Hematopoietic multipotent progenitor cell treated with erythropoietin and hydrocortisone succinate and interleukin-3 and kit ligand, for 6 days (in vitro differentiated cells): ENCODE results near the gene NPIPB2.
"Not testable (repeated sequence)": the region's sequence is repeated elsewhere in the genome, so short reads cannot be mapped to it uniquely, and the experiment has no call there.

Experiments
- DNase-seq: peaks from one replicate; pipeline ENCODE4 v3.0.0-alpha.2; 2015

Gene NPIPB2

DNA sequence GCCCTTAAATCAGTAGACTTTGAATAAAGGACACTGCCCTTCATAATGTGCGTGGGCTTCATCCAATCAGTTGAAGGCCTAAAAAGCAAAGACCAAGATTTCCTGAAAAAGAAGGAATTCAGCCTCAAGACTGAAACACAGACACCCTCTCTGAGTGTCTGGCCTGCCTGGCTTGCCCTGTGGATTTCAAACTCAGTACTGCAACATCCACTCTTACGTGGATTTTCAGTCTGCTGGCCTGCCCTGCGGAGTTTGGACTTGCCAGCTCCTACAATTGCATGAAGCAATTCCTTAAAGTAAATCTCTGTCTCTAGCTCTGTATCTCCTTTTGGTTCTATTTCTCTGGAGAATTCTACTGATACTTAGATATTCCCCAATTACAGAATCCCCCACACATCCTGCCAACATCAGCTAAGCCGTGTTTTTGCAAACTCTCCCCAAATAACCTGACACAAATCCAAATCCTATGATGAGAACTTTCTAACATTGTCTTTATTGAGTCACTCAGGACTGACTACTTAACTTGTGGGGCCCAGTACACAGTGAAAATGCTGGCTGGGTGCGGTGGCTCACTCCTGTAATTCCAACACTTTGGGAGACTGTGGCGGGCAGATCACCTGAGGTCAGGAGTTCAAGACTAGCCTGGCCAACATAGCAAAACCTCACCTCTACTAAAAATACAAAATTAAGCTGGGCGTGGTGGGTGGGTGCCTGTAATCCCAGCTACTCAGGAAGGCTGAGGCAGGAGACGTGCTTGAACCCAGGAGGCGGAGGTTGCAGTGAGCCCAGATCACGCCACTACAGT, 15.9 kb upstream of the NPIPB2 start:
- DNase-seq = no peak

- no peak for DNase-seq
Observed at GRCh38 chr16:11956558-11956957, 14.7 kb upstream of the NPIPB2 start.

DNA sequence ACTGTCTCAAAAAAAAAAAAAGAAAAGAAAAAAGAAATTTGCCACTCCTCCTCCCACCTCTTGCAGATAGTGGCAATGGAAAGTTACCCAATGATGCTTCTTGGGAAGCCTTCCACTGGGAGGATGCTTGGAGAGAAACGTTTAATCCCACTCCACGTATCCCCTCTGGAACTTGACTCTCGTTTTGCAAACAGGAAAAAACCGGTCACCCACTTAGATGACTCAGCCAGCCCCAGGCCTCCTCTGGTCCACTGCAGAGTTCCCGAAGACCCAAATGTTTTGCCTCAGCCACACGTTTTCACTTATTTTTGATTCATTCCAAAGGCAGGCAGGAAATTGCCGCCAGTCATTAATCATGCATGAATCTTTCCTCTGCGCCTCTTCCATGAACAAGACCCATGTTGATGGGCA, 13.9 kb upstream of the NPIPB2 start:
- no peak for DNase-seq

GRCh38 chr16:11953576-11953975, 11.7 kb upstream of the NPIPB2 start:
- DNase-seq = not testable (repeated sequence)

DNA sequence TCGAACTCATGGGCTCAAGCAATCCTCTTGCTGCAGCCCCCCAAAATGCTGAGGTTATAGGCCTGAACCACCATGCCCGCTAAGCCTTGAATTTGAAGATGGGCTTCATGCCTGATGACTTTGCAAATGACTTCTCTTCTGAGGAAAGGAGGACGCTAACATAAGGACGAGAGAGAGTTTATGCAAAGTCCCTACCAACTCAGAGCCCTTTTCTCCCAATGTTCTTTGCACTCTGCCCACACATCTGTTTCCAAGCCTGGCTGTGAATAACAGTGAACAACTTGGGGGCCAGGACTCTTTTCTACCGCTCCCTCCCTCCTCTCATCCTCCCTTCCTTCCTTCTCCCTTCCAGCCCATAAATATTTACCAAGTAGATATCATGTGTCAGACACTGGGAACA, 8.5 kb upstream of the NPIPB2 start:
- DNase-seq = no peak

DNA sequence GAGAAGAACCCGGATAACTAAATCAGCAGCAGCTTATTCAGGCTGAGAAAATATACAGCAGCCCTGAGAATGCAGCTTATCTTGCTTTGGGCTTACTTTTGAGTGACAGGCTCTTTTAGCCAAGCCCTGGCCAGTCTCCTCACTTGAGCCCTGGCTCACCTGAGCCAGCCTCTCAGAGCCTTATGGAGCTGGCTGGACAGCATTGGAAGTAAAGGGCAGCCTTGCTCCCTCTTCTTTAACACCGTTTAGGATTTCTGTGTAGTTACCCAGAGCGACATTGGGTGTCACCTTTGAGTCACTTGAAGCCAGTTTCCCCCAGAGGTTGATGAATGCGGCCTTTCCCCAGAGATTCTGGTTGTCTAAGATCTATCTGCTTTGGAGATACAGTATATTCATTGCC, 7.7 kb upstream of the NPIPB2 start:
- DNase-seq = peak; percentile 83

DNA sequence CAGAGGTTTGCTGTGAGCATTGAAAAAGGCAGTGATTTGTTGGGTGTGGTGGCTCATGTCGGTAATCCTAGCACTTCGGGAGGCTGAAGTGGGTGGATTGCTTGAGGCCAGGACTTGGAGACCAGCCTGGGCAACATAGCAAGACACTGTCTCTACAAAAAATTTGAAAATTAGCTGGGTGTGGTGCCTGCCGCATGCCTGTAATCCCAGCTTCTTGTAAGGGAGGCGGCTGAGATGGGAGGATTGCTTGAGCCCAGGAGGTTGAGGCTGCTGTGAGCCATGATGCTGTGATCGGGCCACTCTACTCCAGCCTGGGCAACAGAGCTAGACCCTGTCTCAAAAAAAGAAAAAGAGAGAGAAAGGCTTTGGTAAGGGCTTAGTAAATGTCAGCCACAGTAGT, 7.0 kb upstream of the NPIPB2 start:
- no peak for DNase-seq

GRCh38 chr16:11946433-11946832, 4.6 kb upstream of the NPIPB2 start:
- DNase-seq = no peak

GRCh38 chr16:11927350-11927749, 14.5 kb downstream of the NPIPB2 start:
- DNase-seq = peak; percentile 49

- not testable (repeated sequence) for DNase-seq
Observed at GRCh38 chr16:11924046-11924445, 17.8 kb downstream of the NPIPB2 start.

DNA sequence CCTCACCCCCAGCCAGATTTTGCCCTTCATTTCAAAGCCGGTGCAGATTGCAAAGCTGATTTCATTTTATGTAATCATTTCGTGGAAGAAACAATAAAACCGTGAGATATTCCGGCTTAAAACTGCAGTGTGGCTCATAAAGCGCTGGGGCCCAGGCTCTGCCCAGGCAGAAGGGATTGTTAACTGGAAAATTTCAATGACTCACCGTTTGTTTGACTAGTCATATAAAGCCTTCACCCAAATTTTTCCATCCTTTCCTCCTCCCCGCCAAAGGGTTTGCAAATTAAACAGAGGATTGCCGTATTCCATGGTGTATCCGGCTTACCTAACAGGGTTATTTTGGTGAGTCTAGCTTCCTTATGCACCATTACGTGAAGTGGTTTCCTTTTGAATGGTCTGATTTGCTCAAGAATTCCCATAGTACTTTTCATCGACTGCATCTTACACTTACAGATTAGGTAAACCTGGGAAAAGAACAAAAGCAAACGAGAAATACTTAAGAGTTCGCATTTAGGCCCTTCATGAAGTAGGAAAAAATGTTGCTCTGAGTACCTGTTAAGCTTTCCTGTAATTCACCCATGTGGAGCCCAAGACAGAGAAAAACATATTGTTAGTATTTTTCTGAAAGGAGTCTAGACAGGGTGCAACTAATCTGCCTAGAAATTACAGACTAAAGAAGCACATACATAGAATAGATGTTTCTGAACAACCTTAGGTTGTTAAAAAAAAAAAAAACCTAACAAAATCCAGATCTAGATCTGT, 25.1 kb downstream of the NPIPB2 start:
- no peak for DNase-seq

GRCh38 chr16:11915644-11916523, 26.0 kb downstream of the NPIPB2 start, which contains the start of gene GSPT1:
Gene GSPT1, minus strand, starts transcription at chr16:11915956. Its CDS starts 236 bp downstream, at chr16:11915720.
- DNase-seq = peak; percentile 99

DNA sequence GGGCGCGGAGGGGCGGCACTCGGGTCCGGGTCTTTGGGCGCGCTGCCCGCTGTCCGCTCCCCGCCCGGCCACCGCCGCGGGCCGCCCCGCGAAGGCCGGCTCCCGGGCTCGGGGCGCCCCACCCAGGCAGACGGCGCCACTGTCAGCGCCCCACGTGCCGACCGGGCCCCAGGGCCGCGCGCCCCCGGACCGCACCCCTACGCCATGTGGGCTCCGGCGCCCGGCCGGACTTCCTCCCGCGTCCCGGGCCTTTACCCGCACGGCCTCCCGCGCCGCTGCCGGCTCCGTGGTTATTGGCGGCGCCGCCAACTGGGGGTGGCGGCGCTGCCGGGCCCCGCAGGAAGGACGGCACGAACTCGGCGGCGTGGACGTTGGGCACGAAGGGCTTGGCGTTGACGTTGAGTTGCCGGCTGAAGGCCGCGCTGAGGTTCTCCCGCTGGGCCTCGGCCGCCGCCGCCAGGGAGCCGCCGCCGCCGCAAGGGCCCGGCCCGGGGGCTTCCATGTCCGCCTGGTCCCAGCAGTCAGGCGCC, 26.7 kb downstream of the NPIPB2 start:
- DNase-seq = peak; percentile 60

DNA sequence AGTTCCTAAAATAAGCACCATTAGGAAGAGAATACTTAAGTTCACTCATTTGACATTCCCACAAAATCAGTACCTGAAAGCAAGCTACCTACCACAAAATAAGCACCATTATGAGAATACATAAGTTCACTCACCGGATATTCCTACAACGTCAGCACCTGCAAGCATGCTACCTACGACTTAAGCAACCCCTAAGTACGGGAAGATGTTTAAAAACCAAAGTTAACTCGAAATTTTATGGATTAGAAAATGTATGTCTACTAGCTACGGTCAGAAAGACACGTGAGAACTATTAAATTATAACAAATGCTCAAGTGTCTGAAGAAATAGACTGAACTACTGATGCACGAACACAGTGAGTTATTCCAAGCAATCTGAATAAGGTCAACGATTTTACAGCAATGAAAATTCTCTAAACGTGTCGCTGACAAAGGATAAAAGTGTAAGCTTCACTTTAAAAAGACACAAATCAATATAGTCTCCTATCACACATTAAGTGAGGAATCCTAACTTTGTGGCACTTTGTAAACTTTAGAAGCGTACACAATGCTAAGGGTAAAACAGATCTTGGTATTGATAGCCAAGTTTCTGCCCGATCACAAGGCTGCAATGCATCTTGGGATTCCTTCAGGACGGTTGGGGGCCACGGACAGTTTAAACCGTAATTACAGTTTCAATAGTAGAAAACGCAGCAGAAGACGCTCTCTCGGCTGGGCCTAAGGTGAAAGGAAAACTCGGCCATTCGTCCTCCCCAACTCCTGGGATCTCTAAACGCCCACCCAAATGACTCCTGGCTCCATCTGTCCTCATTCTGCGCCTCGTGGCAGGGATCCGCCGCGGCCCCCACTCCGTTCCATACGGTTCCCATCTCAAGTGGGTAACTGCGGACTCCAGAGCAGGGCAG, 27.4 kb downstream of the NPIPB2 start:
- DNase-seq = peak; percentile 82

DNA sequence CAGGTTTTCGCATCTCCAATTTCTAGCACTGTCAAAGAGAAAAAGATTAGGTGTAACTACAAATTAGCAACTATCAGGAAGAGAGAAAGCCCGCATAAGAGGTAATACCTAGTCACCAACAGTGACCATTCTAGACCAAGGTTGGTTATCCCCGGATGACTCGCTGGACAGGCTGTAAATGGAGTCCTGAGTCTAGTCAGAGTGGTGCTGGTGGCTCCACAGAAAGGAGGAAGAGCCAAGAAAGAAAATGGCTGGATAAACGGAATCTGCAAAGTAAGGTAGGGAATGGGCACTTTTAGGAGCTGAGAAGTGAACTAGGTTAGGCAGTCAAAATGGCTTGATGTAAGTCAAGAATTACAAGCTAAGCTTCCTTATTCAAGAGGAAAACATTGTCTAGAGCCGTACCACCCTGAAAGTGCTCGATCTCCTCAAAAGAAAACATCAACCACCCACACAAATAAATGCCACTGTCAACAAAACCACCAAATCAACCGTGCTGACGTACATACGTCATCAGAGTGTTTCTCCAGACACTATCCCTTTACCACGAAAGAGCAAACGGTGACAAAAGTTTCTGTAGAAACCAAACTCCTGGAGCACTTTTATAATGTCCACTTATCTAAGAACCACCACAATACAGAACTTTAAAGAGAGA, 28.3 kb downstream of the NPIPB2 start:
- DNase-seq = peak; percentile 35

DNA sequence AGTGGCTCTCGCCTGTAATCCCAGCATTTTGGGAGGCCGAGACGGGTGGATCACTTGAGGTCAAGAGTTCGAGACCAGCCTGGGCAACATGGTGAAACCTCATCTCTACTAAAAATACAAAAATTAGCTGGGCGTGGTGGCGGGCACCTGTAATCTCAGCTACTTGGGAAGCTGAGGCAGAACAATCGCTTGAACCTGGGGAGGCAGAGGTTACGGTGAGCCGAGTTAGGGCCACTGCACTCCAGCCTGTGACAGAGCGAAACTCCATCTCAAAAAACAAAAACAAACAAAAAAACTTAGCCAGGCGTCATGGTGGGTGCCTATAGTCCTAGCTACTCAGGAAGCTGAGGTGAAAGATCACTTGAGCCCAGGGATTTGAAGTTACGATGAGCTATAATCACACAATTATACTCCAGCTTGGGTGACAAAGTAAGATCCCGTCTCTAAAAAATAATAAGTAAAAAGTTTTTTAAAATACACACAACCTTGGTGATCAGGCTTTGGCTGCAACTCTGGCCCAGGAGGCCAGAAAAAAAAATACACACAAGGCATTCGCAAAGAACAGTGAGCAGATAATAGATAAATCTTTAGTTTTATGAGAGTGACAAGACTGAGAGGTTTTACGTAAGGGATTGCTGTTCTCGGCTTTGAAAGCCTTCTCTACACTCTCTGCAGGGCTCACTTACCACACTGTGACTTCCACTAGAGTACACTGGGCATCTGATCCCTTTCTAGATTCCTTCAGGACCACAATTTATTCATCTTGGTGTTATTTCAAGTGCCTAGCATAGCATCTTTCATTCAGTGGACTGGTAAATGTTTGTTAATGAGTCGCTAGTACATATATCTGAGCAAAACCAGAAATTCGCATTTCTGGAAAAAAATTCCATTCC, 31.9 kb downstream of the NPIPB2 start:
- no peak for DNase-seq

DNA sequence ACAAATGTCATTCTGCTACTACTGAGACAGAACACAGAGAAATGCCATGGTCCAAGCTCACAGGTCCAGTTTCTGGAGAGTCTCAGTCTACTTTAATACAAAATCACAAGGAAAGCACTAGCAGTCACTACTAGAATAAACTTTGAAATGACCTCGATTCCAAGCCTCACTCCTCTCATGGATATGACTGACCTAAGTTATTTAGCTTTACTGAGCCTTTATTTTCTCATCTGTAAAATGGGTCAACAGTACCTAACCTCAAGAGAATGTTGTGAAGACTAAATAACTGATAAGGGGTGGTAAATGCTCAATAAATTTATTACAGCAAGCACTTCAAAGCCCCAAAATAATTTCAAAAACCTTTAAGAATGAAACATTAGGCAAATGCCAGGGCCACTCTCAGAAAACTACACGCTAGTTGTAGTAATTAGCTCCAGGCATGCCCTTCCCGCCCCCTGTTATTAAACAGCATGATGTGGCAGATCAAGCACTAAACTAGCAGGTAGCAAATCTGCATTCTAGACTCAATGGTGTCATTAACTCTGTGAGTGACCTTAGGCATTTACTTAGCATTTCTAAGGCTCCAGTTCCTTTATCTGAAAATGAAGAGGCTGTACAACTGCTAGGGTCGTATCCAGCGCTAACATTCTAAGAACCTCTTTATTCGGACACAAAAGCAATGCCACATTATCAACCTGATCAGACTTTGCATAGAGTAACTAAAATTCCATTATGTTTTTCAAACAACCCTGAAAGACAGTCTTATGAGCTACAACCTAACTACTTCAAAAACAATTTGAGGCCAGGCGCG, 34.5 kb downstream of the NPIPB2 start:
- DNase-seq = no peak

GRCh38 chr16:11903906-11904305, 37.9 kb downstream of the NPIPB2 start:
- no peak for DNase-seq

DNA sequence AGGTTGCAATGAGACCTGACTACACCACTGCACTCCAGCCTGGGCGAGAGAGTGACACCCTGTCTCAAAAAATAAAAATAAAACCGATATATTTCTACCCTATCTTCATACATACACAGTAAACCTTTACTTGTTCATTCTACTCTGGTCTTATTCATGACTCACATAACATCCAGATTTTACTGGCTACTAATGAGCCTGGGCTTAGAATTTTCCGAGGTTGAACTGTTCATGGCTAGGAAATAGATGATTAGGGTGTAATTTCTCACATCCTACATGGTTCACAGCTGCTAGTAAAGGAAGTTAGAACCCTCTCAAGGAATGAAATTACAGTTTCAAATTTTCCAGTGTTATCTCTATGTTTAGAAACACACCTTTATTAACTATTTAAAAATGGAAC, 40.8 kb downstream of the NPIPB2 start:
- no peak for DNase-seq
